PC-9 (cell line): ENCODE data around the gene CTBP2. TPM values are rescaled to one million over a fixed set of nuclear protein-coding genes. Genes with fewer than 3 reads are reported as not detected.

Experiments used
- BruUV-seq: library from RNA; stranded (reverse); fragments of 400-500 nt; replicated peaks from 2 replicates; lab custom pipeline; 2021; lab: Mats Ljungman, UMichigan
- CTCF ChIA-PET: fragments of 300-600 bp; sonication (Branson Sonifier 250); formaldehyde crosslinking; loops from one replicate; lab custom pipeline; 2022; ENCODE audit warnings: antibody characterized with exemption; lab: Charles Lee
- POLR2A ChIA-PET: fragments of 300-600 bp; sonication (Branson Sonifier 250); formaldehyde crosslinking; loops from one replicate; lab custom pipeline; 2022; ENCODE audit warnings: antibody characterized with exemption; ENCODE audit not compliant: unreplicated experiment; lab: Charles Lee
- DNase-seq, 2 experiments: peaks; one replicate each; pipeline versions ENCODE4 v3.0.0 to v3.0.0-alpha.2; 2015 to 2022; ENCODE audit warnings: mixed read lengths in 1 of 2
- H2AFZ ChIP-seq: fragments of 200-600 bp; sonication (generic); 2 replicates; pipeline ENCODE4 v1.8.1; 2017; ENCODE audit warnings: antibody characterized with exemption
- H3F3A ChIP-seq: fragments of 200-600 bp; sonication (generic); 2 replicates; pipeline ENCODE4 v1.8.1; 2017; ENCODE audit warnings: antibody characterized with exemption, mild to moderate bottlenecking, low read depth; ENCODE audit not compliant: insufficient read depth
- H3K27ac ChIP-seq: fragments of 200-600 bp; sonication (generic); 2 replicates; pipeline ENCODE4 v1.6.1; 2016; ENCODE audit warnings: mixed run types
- H3K27me3 ChIP-seq: fragments of 200-600 bp; sonication (generic); 2 replicates; pipeline ENCODE4 v1.6.1; 2016; ENCODE audit warnings: low read depth, mixed run types; ENCODE audit not compliant: insufficient read depth
- H3K36me3 ChIP-seq: fragments of 200-600 bp; sonication (generic); 2 replicates; pipeline ENCODE4 v1.6.1; 2016; ENCODE audit warnings: low read depth, mixed run types
- H3K4me1 ChIP-seq: fragments of 200-600 bp; sonication (generic); replicated peaks from 2 replicates; pipeline ENCODE4 v1.6.1; 2016; ENCODE audit warnings: mixed run types; ENCODE audit not compliant: insufficient read depth
- H3K4me2 ChIP-seq: fragments of 200-600 bp; sonication (generic); 2 replicates; pipeline ENCODE4 v1.6.1; 2017; ENCODE audit warnings: mixed run types
- H3K4me3 ChIP-seq: fragments of 200-600 bp; sonication (generic); 2 replicates; pipeline ENCODE4 v1.6.1; 2016; ENCODE audit warnings: mixed run types
- H3K79me2 ChIP-seq: fragments of 200-600 bp; sonication (generic); 2 replicates; pipeline ENCODE4 v1.6.1; 2017; ENCODE audit warnings: low read depth, mixed run types
- H3K9me2 ChIP-seq: fragments of 200-600 bp; sonication (generic); 2 replicates; pipeline ENCODE4 v1.8.1; 2017; ENCODE audit warnings: mild to moderate bottlenecking; ENCODE audit not compliant: insufficient read depth
- H3K9me3 ChIP-seq: fragments of 200-600 bp; sonication (generic); 2 replicates; pipeline ENCODE4 v1.8.1; 2016; ENCODE audit warnings: low read depth; ENCODE audit not compliant: insufficient read depth
- H4K20me1 ChIP-seq: fragments of 200-600 bp; sonication (generic); 2 replicates; pipeline ENCODE4 v1.8.1; 2017; ENCODE audit not compliant: insufficient read depth
- EZH2 ChIP-seq: fragments of 200-600 bp; sonication (generic); IDR thresholded peaks from 2 replicates; pipeline ENCODE4 v1.8.0; 2017; ENCODE audit warnings: antibody characterized with exemption, low read depth
- intact Hi-C: fragments of 100-400 bp; cut with micrococcal nuclease; formaldehyde crosslinking; loops from one replicate; pipeline ENCODE4 v1.10.0; 2022; ENCODE audit not compliant: unreplicated experiment
- total RNA-seq: library from RNA; stranded (reverse); gene quantifications from 2 replicates; pipeline ENCODE4 v1.2.3, GENCODE V29; 2021
- TF ChIP-seq, protein P1 (sequence below): fragments of 200-600 bp; sonication (generic); conservative IDR thresholded peaks from 2 replicates; pipeline ENCODE4 v1.6.1; 2017; ENCODE audit warnings: mixed run types, antibody characterized with exemption, mild to moderate bottlenecking, moderate library complexity

CTBP2 gene
- total RNA-seq, 1 experiment from 2014 or later: 60.5 TPM

DNA sequence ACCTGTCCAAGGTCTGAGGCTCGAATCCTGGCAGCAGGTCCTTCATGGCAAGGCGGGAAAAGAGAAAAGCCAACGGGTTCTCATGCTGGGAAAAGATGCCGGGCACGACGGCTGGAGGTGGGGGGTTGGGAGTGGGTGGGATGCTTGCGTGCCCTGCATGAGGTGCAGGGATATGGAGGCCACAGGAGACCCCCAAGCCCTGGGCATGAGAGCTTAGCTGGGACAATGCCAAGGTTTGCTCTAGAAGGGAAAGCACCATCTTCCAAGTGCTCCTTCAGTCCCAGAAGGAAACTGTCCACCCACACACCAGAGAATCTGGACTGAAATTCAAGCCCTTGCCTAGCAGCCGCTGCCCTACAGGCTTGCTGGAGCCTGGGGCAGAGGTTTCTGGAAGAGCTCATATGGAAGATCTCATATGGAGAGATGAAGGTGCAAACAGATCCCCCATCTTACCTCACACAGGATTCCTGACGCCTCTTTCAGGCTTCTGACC is 154.1 kb downstream of the CTBP2 start:
- TF ChIP-seq, protein P1, sequence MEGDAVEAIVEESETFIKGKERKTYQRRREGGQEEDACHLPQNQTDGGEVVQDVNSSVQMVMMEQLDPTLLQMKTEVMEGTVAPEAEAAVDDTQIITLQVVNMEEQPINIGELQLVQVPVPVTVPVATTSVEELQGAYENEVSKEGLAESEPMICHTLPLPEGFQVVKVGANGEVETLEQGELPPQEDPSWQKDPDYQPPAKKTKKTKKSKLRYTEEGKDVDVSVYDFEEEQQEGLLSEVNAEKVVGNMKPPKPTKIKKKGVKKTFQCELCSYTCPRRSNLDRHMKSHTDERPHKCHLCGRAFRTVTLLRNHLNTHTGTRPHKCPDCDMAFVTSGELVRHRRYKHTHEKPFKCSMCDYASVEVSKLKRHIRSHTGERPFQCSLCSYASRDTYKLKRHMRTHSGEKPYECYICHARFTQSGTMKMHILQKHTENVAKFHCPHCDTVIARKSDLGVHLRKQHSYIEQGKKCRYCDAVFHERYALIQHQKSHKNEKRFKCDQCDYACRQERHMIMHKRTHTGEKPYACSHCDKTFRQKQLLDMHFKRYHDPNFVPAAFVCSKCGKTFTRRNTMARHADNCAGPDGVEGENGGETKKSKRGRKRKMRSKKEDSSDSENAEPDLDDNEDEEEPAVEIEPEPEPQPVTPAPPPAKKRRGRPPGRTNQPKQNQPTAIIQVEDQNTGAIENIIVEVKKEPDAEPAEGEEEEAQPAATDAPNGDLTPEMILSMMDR: no peak
- no peak for TF ChIP-seq EZH2
- no peaks in the 10 kb centered on the region for H3F3A ChIP-seq
- intact Hi-C loops: no loop called here
- peaks cover 16% of the 10 kb centered on the region for H4K20me1 ChIP-seq
- H3K4me3 ChIP-seq: no peak overlapping the region
- no peaks in the 10 kb centered on the region for H3K9me2 ChIP-seq
- H3K27me3 ChIP-seq: no peaks in the 10 kb centered on the region
- H2AFZ ChIP-seq: no peak overlapping the region
- no peaks in the 10 kb centered on the region for H3K9me3 ChIP-seq
- ChIA-PET POLR2A (no interaction called here), CTCF (no interaction called here)
- no TSS peak for BruUV-seq
- no peak overlapping the region for H3K4me2 ChIP-seq
- no peak overlapping the region for H3K27ac ChIP-seq
- no peaks in the 10 kb centered on the region for H3K36me3 ChIP-seq
- no peak for DNase-seq
- peaks cover 6% of the 10 kb centered on the region; the same call in 1 of the 2 replicates for H3K79me2 ChIP-seq
- H3K4me1 ChIP-seq: no peaks in the 10 kb centered on the region

DNA sequence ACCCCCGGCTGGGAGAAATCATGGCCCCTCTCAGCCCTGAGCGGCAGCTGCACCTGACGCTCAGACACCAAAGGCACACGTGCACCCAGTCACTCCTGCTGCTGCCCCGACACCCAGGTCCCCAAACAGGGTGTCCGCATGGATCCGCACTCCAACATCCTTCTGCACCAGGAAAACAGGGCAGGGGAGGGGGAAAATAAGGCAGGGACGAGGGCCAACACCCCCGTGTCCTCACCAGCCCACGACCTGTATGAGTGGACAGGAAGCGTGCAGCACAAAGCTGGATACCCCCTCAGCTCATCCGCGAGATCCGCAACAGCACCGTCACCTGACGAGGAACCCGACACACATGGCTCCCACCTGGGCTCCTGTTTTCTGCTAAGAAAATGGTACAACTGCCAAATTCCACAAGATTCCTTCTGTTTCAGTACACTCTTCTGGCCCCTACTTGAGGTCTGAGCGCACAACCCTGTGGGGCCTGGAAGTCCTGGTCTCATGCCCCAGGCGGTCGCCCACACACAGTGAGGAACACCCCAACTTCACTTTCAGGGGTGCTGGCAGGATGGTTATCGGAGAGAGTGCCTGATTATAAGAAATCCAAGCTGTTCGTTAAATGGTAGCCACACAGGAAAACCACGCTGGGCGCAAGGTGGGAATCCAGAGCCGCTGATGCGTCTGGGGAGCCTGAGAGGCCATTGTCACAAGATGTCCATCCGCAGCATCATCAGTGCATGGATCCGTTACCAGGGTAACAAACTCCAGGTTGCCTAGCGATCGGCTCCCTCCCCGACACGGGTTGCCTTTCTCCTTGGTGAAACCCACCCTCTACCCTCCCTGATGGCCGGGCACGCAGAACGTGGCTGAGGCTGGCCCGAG is 154.8 kb downstream of the CTBP2 start:
- POLR2A ChIA-PET: no interaction called here

DNA sequence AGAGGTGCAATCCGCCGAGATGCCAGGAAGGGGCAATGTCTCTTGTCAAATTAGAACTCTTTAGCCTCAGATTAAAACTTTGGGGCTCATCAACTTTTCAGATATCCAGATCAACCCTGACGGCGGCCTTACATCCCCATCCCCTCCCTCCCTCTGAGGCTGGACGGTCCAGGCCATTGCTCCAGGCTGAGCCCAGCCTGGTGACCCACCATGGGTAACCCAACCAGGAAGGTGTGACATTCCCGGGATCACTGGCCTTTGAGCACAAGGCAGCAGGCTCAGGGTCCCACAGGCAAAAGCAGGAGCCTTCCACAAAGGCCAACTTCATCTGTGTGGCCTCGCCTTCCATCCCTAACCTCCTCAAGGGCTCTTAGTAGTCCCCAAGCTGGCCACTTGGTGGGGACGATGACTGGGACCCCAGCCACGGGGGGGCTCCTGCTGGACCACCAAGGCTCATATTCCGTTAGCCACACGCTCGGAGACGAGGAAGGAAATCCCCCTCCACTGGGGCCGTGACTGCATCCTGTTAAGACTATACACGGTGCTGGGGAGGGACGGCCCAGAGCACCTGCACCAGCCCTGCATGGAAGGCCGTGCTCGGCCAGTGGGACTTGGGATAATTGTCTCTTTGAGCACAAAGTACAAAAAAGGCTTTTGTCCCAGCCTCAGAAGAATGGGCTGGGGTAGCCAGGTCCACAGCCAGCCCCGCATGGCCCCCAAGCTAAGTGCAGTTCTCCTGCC is 155.6 kb downstream of the CTBP2 start:
- Histone ChIP-seq H4K20me1 (peaks cover 16% of the 10 kb centered on the region), H3K4me2 (no peak overlapping the region), H3K4me3 (no peak overlapping the region), H3K36me3 (no peaks in the 10 kb centered on the region), H3K27ac (no peak overlapping the region), H3K27me3 (no peaks in the 10 kb centered on the region), H3K9me3 (no peaks in the 10 kb centered on the region), H2AFZ (no peak overlapping the region), H3F3A (no peaks in the 10 kb centered on the region), H3K4me1 (no peaks in the 10 kb centered on the region), H3K9me2 (no peaks in the 10 kb centered on the region), H3K79me2 (no peaks in the 10 kb centered on the region; the same call in 1 of the 2 replicates)
- intact Hi-C loops: no loop called here
- no peak for DNase-seq
- BruUV-seq: no TSS peak
- no peak for TF ChIP-seq EZH2
- TF ChIP-seq, protein P1: no peak
- ChIA-PET POLR2A (no interaction called here), CTCF (no interaction called here)

More for the DNA sequence above, 154.8 kb downstream of the CTBP2 start:
- H3K4me2 ChIP-seq: no peak overlapping the region
- CTCF ChIA-PET: no interaction called here
- DNase-seq: no peak
- no peaks in the 10 kb centered on the region for H3K27me3 ChIP-seq
- no peaks in the 10 kb centered on the region for H3K9me2 ChIP-seq
- H3K4me1 ChIP-seq: no peaks in the 10 kb centered on the region
- TF ChIP-seq, protein P1: no peak
- no peak for TF ChIP-seq EZH2
- peaks cover 2% of the 10 kb centered on the region; the same call in 1 of the 2 replicates for H3K79me2 ChIP-seq
- peaks cover 16% of the 10 kb centered on the region for H4K20me1 ChIP-seq
- no peaks in the 10 kb centered on the region for H3K9me3 ChIP-seq
- no peak overlapping the region for H3K27ac ChIP-seq
- H3F3A ChIP-seq: no peaks in the 10 kb centered on the region
- no peak overlapping the region for H3K4me3 ChIP-seq
- intact Hi-C loops: no loop called here
- no peaks in the 10 kb centered on the region for H3K36me3 ChIP-seq
- BruUV-seq: no TSS peak
- no peak overlapping the region for H2AFZ ChIP-seq
